NCI-H460 (cell line): ENCODE data around the gene DNM2. TPM values are rescaled to one million over a fixed set of nuclear protein-coding genes. Genes with fewer than 3 reads are reported as not detected.

Experiments
- DNase-seq: peaks from one replicate; pipeline ENCODE4 v3.0.0-alpha.2; 2016; ENCODE audit warnings: low read depth; ENCODE audit errors: extremely low read depth
- total RNA-seq: library from RNA; depleted of rRNA; stranded (reverse); fragments of >200 nt; shearing (Covaris generic); gene quantifications from 2 replicates; pipeline ENCODE4 v1.2.3, GENCODE V29; 2014

Gene DNM2
- total RNA-seq, 1 experiment from 2014 or later = 33.8 TPM

DNA sequence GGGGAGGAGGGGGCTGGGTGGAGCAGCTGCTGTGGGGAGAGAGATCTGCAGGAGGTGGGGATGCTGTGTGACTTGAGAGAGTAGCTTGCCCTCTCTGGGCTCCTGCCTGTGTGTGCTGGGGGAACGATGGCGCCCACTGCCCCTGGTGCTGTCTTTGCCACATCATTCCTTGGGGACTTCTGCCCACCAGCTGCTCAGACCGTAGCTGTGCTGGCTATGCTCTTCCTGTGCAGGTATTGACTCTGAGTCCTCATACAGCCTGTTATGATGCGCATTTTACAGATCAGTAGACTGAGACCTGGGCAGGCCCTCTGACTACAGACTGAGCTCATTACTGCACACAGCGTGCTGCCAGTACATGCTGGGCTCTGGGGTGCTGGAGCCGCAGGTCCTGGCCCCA, 51.1 kb downstream of the DNM2 start:
- no peak for DNase-seq

DNA sequence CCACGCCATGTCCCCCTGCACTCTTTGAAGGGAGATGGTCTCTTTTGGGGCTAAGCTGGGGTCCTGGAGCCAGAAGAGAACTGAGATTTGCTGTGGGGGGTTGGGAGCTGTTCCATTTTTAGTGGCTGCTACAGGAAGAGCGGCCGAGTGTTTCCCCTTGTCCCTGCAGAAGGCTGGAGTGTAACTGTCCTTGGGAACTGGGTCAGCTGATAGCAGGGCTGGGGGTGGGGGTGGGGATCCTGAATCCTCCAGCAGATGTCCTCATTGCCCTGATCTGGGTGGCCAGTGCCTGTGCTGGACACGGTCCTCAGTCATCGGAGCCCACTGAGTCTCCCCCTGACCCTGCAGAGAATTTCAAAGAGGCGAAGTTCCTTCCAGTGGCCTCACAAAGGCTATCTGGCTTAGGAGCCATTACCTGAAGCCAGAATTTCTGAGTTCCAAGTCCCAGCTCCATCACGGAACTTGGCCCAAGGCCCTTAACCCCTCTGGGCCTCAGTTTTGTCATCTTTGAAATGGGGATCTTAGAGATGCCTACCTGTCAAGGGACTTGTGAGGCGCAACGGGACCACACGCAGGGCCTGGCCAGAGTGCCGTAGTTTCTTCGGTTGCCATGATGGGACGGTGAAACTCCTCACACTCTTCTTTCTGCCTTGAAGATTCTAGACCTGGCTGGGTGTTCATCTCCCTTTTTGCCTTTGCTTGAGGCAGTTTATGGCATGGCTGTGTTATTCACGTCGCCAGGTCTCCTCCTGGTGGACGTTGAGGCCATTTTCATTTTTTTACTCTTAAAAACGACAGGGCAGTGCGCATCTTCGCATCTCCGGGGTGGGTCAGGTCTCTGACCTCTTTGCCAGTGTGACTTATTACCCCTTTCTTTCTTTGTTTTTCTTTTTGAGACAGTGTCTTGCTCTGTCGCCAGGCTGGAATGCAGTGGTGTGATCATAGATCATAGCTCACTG, 51.9 kb downstream of the DNM2 start:
- no peak for DNase-seq

DNA sequence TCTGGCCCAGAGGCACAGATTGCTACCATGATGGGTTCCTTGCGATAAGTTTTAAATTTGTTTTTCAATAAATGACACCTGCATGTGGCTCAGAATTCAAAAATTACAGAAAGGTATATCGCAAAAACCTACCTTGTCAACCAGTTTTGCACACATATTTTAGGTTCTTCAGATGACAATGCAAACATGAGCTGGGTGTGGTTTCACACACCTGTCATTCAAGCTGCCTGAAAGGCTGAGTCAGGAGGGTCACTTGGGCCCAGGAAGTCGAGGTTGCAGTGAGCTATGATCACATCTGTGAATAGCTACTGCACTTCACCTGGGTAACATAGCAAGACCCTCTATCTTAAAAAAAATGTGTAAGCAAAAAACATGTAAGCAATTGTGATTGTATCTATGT, 56.1 kb downstream of the DNM2 start:
- DNase-seq = no peak

DNA sequence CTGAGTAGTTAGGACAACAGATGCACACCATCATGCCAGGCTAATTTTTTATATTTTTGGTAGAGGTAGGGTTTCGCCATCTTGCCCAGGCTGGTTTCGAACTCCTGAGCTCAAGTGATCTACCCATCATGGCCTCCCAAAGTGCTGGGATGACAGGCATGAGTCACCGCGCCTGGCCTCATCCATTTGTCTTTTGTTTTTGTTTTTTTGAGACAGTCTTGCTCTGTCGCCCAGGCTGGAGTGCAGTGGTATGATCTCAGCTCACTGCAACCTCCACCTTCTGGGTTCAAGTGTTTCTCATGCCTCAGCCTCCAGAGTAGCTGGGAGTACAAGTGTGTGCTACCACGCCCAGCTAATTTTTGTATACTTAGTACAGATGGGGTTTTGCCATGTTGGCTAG, 57.0 kb downstream of the DNM2 start:
- DNase-seq = no peak

DNA sequence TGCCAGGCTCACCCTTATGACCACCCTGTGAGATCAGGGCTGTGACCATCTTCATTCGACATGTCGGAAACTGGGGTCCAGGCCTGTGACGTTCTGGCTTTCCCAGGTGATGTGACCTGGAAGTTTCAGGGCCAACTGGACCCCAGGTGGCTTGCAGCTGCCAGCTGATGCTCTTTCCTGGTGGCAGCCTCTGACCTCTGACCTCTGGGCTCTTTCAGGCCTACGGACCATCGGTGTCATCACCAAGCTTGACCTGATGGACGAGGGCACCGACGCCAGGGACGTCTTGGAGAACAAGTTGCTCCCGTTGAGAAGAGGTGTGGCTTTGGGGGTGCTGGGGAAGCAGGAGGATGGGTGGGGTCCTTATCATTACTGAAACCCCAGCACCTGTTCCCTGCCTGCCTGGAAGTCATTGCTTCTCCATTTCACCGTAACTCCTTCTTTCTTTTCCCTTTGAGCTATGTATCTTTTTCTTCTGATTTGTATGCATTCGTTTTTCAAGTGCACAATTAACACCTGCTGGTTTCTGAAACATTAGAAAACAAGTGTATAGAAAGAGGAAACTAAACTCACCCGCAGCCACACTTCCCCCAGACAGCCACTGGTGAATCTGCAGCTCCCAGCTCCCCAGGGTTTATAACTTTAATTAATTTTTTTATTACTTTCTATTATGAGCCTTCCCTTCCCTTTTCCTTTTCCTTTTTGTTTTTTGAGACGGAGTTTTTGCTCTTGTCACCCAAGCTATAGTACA, 59.2 kb downstream of the DNM2 start:
- DNase-seq = no peak

DNA sequence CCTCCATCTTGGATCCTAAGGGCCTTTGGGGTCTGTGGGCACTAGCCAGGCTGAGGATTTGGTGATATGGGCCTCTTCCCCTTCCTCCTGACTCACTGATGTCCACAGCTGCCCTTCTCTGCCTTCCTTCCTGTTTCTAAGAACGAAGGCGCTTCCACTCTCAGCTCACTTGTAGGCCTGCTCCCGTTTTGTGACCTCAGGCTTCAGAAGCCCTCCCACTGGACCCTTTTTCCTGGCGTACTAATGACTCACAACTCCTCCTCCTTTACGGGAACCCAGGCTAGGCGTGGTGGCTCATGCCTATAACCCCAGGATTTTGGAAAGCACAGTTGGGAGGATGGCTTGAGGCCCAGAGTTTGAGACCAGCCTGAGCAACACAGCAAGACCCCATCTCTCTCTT, 62.5 kb downstream of the DNM2 start:
- no peak for DNase-seq

DNA sequence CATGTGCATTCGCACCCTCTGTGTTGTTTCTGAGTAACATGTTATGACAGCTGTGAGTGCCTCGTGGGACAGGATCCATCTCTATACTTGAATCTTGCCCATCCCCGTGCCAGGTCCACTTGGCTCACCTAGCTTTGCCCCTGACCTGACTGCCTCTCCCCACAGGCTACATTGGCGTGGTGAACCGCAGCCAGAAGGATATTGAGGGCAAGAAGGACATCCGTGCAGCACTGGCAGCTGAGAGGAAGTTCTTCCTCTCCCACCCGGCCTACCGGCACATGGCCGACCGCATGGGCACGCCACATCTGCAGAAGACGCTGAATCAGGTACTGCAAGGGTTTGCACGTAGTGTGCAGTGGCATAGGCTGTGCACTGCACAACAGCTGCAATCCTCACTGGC, 64.9 kb downstream of the DNM2 start:
- no peak for DNase-seq

DNA sequence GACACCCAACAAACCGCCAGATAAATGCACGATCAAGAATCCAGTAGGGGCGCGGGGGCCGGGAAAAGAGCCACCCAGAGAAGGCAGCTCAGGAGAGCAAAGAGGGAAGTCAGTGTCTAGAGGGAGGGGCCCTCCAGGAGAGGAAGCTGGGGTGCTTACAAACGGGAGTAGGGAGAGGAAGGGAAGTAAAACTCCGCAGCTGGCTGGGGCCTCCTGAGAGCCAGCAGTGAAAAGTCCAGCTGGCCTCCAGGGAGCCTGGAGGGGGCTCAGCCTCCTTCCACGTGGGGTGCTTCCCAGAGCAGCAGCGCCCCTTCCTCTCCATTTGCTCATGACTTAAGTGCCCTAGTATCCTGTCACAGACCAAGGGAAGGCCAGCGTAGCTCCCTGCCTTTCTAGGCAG, 66.4 kb downstream of the DNM2 start:
- no peak for DNase-seq

DNA sequence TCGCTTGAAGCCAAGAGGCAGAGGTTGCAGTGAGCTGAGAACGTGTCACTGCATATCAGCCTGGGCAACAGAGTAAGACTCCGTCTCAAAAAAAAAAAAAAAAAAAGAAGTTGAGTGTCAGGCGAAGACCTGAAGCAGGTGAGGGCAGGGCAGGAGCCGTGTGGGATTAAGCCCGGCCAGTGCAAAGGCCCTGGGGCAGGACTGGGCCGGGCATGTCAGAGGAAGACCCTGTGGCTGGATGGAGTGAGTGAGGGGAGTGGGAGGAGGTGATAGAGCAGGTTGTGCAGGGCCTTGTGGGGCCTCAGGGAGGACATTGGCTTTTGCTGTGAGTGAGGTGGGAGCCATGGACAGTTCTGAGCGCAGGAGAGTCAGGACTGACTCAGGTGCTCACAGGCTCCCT, 70.3 kb downstream of the DNM2 start:
- no peak for DNase-seq

DNA sequence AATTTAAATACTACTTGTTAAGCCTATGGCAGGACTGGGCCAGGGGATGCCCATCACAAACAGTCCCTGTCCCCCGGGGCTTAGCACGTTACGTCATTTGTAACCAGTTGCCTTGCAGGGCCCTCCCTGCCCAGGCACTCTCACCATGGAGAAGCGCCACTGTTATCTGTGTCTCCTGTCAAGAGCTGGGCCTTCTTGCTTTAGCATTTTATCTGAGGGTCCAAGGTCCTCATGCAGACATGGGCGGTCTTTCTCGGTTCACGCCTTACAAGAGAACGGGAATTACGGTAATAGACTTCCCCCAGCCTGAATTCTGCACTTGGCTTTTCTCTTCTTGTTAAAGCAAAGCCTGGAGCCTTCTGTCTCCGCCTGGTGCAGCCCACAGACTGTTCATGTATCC, 72.0 kb downstream of the DNM2 start:
- DNase-seq = no peak

DNA sequence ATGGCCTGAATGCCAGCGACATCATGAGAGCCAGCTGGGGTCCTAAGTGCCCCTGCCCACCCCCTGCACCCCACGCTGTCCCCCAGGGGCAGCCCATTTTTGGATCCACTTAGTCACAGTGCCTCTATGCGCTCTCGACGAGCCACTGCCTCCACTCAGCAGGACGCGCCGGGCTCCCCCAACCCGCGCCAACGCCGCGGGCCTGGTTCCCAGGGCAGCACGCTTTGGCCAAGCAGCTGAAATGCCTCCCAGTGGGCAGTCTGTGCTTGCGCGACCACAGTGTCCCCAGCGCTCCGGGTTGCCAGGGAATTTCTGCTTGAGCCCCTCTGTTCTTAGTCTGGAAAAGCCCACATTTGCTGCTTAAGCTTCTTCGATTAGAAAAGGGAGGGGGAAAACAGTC, 78.8 kb downstream of the DNM2 start:
- DNase-seq = no peak

DNA sequence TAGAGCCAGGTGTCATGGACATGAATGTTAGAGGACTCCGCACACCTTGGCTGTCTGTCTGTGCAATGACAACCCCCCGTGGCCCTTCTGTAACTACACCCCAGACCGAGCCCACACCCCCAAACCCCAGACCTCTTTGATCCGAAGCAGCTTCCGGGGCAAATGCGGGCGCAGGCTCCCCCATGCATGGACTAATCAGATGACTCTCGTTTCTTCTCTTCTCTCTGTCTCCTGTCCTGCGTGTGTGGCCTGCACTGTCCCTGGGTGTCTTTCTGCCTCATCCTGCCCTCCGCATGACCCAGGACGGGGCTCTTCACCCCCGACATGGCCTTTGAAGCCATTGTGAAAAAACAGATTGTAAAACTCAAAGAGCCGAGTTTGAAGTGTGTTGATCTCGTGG, 79.2 kb downstream of the DNM2 start:
- DNase-seq = no peak

DNA sequence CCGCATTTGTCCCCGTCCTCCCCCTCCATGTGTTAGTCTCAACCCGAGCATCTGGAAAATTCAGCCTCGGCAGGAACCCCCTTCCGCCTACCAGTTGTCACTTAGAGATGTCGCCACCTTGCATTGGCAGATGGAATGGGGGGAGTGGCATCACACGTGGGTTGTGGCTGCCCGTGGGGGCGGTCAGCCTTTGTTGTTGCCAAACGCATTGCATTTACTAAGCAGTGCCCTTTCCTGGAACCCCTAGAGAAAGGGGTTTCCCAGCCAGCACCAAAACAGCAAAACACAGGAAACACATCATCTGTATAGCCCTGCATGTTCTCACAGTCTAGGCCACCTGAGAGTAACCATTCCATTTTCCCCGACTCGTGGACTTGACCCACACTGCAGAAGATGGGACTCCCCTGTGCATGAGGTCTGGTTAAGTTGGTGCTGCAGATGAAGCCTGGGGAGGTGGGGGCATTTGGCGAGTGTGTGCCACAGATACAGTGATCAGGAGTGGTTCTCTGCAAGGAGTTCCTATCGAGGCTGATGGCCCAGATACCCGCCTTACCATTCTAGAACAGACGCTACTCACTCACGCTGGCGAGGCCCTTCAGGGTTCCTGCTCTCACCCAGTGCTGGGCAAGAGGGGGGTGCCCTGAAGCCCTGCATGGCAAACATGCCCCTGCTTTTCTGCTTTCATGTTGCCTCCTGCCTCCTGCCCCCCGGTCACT, 79.8 kb downstream of the DNM2 start:
- no peak for DNase-seq

DNA sequence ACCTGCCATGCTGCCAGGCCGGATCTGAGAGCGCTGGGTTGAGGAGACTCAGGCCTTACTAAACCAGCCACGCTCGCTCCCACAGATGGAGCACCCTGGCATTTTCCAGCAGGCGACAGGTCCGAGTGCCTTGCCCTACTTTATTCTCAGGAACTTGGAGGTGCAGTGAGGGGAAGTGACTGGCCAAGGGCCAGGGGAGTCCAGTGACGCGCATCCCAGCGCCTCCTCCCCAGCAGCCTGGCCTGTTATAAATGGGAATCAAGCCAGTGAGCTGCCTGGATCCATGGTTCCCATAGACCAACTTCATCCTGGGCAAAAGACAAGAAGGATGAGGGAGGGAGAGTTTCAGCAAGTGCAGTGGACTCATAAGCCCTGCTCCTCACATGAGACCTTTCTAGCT, 82.6 kb downstream of the DNM2 start:
- no peak for DNase-seq

DNA sequence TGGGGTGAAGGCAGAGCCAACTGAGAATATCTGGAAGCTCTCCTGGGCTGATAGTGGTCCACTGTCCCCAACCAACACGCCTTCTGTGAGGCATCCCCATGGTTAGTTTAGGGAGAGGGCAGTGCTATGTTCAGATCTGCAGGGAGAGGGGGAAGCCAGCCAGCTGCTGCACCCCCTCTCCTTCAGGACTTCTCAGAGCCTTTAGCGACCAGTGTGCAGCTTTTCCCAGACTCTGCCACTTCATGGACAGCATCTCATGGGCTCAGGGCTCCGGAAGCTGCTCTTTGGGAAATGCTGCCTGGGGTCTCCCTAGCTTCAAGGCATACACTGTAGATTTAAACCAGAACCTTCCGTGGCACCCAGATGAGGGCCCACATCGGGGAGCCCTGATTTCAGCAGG, 84.6 kb downstream of the DNM2 start:
- no peak for DNase-seq

DNA sequence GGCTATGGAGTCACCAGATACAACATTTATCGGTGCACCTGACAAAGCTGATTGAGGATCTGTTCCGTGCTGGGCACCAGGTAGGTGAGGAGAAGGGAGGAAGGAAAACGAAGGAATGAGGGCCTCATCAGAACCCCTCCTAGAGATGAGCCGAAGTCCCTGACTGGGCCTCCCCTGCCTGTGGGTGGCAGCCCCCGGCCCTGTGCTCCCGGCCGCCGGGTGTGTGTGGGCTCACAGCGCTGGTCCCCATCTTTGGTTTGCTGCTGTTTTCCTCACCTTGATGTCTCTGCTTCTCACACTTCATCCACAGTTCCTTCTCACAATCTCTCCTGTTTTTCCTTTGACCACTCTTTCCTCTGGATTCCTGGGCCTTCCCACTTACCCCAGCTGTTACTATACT, 85.4 kb downstream of the DNM2 start:
- DNase-seq = no peak

DNA sequence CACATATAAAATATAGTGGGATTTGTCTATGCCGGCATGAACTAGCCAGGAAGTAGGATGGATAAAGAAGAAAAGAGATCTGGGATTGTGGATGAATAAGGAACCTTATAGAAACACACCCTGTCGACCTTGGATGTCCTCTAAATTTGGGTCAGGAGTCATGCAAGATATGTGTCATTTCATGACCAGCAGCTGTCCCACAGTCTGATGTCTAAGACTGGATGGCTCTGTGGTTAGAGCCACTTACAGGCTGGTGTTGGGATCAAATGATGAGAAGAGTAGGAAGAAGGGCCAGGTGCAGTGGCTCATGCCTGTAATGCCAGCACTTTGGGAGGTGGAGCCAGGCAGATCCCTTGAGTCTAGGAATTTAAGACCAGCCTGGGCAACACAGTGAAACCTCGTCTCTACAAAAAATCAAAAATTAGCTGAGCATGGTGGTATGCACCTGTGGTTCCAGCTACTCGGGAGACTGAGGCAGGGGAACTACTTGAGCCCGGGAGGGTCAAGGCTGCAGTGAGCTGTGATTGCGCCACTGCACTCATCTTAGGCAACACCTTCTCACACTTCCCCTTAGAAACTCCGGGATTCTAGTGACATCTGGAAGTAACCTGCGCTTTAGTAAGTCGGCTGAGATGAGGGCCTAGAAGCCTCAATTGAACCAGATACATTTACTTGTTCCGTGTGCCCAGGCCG, 87.3 kb downstream of the DNM2 start:
- DNase-seq = no peak

DNA sequence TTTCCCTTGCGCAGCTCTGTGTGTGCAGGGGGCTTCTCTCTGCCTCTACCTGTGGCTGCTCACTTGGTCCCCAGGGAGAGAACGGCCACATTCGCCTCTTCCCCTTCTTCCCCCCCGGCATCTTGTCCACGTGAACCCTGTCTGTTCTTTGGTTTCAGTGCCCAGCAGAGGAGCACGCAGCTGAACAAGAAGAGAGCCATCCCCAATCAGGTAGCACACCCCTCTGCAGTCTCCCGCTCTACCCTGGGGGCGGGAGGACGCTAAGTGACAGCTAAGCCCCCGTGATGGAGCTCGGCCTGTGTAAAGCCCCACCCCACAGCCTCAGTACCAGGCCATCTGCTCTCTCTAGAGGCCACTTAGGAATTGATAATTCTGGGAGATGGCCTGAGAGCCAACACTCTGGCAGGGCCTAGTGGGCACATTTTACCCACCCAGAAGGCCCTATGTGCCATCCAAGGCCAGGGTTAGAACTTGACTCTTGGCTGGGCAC, 87.9 kb downstream of the DNM2 start:
- DNase-seq = no peak

DNA sequence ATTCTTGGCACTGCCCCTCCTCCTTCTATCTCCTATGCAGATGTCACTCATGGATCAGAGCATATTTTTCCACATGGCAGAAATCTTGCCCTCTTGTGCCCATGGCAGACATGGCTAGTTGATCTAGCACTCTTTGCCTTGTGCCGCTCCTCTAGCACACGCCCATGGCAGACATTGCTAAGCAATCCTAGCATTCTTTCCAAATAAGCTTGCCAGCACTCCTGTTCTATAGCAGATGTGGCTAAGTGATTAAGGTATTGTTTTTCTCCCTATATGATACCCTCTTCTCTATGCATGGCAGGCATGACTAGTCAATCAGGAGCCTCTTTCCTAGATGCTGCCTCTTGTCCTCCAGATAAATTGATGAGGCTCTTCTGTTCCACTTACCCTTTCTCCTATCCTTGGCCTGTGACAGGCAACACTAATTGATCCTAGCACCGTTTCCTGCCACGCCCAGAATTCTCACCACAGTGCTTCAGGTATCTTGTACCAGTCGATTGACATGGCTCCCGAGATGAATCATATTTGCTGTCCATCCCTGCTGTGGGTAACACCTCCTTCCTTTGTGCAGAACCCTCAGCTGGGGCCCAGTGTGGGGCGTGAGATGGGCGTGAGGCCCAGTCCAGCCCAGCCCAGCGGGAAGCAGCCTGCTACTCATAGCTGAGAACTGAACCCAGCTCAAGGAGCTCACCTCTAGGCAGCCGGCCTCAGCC, 91.2 kb downstream of the DNM2 start:
- no peak for DNase-seq
